GM12891 (cell line): ENCODE data around the gene SPRING1.

Source experiments
- POLR2A ChIP-seq: IDR thresholded peaks from 2 replicates; pipeline ENCODE4 v1.6.1; 2011; ENCODE audit warnings: low read depth, low read length, control low read depth
- POLR2AphosphoS5 ChIP-seq: IDR thresholded peaks from 2 replicates; pipeline ENCODE4 v1.6.1; 2011; ENCODE audit warnings: low read depth, low read length, control low read depth
- TAF1 ChIP-seq: IDR thresholded peaks from 2 replicates; pipeline ENCODE4 v1.6.1; 2011; ENCODE audit warnings: low read depth, low read length, control low read depth

GRCh38 chr12:116731801-116732200, 6.1 kb downstream of the SPRING1 start:
- no peak for TF ChIP-seq POLR2AphosphoS5
- TF ChIP-seq POLR2A, result no peak
- TF ChIP-seq TAF1, result no peak
